HUES48 (cell line): ENCODE results near the gene MED16.
"Not testable (repeated sequence)": the region's sequence is repeated elsewhere in the genome, so short reads cannot be mapped to it uniquely, and the experiment has no call there.

Experiments
- H3K27ac ChIP-seq: one replicate; pipeline ENCODE4 v1.7.0; 2013; ENCODE audit warnings: low read depth, low read length, inconsistent platforms
- H3K27me3 ChIP-seq: 2 replicates; pipeline ENCODE4 v1.6.1; 2013; ENCODE audit warnings: mild to moderate bottlenecking, low read length; ENCODE audit not compliant: control insufficient read depth, insufficient read depth
- H3K36me3 ChIP-seq: 2 replicates; pipeline ENCODE4 v1.6.1; 2013; ENCODE audit warnings: low read length; ENCODE audit not compliant: control insufficient read depth, insufficient read depth
- H3K4me1 ChIP-seq: 2 replicates; pipeline ENCODE4 v1.6.1; 2013; ENCODE audit warnings: mild to moderate bottlenecking, low read length; ENCODE audit not compliant: control insufficient read depth, insufficient read depth
- H3K4me3 ChIP-seq: 2 replicates; pipeline ENCODE4 v1.5.1; 2013; ENCODE audit warnings: mild to moderate bottlenecking, low read depth, low read length
- H3K9ac ChIP-seq: 2 replicates; pipeline ENCODE4 v1.6.1; 2013; ENCODE audit warnings: mild to moderate bottlenecking, low read depth, low read length, moderate library complexity
- H3K9me3 ChIP-seq: 2 replicates; pipeline ENCODE4 v1.6.1; 2013; ENCODE audit warnings: low read length; ENCODE audit not compliant: control insufficient read depth, insufficient read depth

The MED16 gene

GRCh38 chr19:896434-896833 is 3.4 kb upstream of the MED16 start:
- no peaks in the 10 kb centered on the region for H3K27me3 ChIP-seq
- no peak overlapping the region for H3K27ac ChIP-seq

DNA sequence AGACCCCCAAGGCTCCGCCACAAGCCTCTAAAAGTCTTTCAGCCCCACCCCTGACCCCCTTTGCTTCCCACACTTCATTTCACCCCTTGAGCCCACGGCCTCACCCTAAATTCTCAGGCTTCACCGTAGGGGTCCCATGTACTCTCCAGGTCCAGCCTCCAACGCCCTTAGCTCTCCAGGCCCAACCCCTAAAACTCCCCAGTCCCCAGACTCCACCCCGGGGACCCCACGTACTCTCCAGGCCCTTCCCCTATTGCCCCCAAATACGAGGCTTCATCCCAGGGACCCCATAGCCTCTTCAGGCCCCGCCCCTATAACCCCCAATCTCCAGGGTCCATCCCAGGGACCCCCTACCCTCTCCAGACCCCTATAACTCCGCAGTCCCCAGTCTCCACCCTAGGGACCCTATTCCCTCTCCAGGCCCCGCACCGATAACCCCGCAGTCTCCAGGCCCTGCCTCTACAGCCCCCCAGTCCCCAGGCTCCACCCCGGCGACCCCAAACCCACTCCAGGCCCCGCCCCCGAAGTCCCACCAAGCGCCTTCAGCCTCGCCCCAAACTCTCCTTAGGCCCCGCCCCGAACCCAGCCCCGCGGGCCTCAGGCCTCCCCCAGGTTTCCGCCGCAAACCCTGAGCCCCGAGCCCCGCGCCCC is 619 bp downstream of the MED16 start:
- no peak overlapping the region for H3K9ac ChIP-seq
- H3K36me3 ChIP-seq, result peaks cover 29% of the 10 kb centered on the region
- no peaks in the 10 kb centered on the region for H3K9me3 ChIP-seq
- H3K4me1 ChIP-seq, result no peaks in the 10 kb centered on the region
- no peaks in the 10 kb centered on the region for H3K27me3 ChIP-seq
- H3K27ac ChIP-seq, result peak overlapping the region; percentile 93
- peak overlapping the region; percentile 93 for H3K4me3 ChIP-seq

More at GRCh38 chr19:896434-896833, 3.4 kb upstream of the MED16 start:
- Histone ChIP-seq H3K9ac (no peak overlapping the region), H3K9me3 (no peaks in the 10 kb centered on the region), H3K4me3 (no peak overlapping the region), H3K4me1 (no peaks in the 10 kb centered on the region), H3K36me3 (peaks cover 13% of the 10 kb centered on the region; the same call in 1 of the 2 replicates)

DNA sequence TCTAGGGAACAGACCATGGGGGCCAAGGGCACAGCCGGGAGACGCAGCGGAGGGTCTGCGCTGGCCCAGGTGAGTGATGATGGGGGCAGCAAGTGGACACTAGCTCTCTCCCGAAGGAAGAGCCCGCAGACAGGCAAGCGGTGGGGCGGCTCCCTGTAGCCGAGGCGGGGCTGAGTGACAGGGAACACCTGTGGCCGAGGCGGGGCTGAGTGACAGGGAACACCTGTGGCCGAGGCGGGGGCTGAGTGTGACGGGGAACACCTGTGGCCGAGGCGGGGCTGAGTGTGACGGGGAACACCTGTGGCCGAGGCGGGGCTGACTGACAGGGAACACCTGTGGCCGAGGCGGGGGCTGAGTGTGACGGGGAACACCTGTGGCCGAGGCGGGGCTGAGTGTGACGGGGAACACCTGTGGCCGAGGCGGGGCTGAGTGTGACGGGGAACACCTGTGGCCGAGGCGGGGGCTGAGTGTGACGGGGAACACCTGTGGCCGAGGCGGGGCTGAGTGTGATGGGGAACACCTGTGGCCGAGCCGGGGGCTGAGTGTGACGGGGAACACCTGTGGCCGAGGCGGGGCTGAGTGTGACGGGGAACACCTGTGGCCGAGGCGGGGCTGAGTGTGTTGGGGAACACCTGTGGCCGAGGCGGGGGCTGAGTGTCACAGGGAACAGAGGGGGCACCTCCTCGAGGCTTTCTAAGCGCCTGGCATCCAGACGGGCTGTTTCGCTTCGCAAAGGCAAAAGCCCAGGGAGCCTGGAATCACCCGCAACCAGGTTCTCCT is 1.4 kb downstream of the MED16 start:
- not testable (repeated sequence) for H3K9ac ChIP-seq, H3K27me3 ChIP-seq, H3K27ac ChIP-seq, H3K9me3 ChIP-seq, H3K4me1 ChIP-seq
- peaks cover 28% of the 10 kb centered on the region for H3K36me3 ChIP-seq
- peak overlapping the region; percentile 93; the same call in 1 of the 2 replicates for H3K4me3 ChIP-seq

DNA sequence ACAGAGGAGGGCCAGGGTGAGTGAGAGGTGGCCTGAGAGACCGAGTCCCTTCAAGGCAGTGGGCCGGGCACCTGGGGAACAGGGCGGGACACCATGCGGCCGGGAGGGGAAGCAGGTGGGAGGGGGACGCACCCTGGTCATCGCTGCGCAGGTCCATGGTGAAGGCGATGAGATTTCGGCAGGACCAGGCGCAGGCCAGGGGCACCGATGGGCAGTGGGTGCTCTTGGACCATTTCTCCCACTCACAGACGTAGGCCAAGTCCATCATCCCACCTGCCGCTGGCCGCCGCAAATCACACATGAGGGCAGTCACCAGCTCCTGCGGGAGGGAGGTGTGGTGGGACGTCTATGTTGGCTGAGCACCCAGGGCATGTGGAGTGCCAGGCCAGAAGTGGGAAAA is 2.2 kb downstream of the MED16 start:
- peaks cover 33% of the 10 kb centered on the region for H3K36me3 ChIP-seq
- no peaks in the 10 kb centered on the region for H3K27me3 ChIP-seq
- no peak overlapping the region for H3K27ac ChIP-seq
- no peaks in the 10 kb centered on the region for H3K4me1 ChIP-seq
- no peak overlapping the region for H3K4me3 ChIP-seq
- H3K9ac ChIP-seq, result no peak overlapping the region
- no peaks in the 10 kb centered on the region for H3K9me3 ChIP-seq

DNA sequence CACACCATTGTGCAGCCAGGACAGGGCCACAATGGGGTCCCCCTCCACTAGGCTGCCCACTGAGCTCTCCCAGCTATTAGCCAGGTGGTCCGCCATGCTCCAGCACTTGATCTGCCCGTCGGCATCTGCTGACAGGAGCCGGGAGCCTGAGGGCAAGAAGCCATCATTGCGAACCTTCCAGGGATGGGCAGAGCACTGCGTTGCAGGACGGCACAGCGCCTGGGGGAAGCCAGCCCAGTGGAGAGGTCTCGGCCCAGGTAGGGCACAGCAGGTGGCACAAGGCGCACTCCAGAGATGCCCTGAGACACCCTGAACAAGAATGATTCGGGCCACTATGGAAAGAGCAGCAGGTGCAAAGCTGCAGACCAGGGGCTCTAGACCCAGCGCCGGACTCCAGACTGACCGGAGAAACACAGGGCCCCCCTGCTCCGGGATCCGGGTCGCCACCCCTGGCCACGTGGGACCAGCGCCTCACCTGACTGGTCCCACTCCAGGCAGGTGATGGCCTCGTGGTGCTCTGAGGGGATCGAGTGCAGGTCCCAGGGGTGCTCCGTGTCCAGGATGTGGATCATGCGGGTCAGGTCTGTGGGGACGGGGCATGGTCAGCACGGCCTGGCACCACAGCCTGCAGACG is 3.2 kb downstream of the MED16 start:
- H3K36me3 ChIP-seq, result peaks cover 41% of the 10 kb centered on the region

GRCh38 chr19:888581-889385 is 4.2 kb downstream of the MED16 start:
- Histone ChIP-seq H3K4me3 (no peak overlapping the region), H3K36me3 (peaks cover 46% of the 10 kb centered on the region), H3K9ac (no peak overlapping the region), H3K27ac (no peak overlapping the region), H3K27me3 (no peaks in the 10 kb centered on the region), H3K4me1 (no peaks in the 10 kb centered on the region), H3K9me3 (no peaks in the 10 kb centered on the region)

More for the DNA sequence above, 3.2 kb downstream of the MED16 start:
- H3K27ac ChIP-seq, result no peak overlapping the region
- H3K27me3 ChIP-seq, result no peaks in the 10 kb centered on the region
- H3K4me1 ChIP-seq, result no peaks in the 10 kb centered on the region
- no peak overlapping the region for H3K9ac ChIP-seq
- no peaks in the 10 kb centered on the region for H3K9me3 ChIP-seq
- H3K4me3 ChIP-seq, result no peak overlapping the region

- Histone ChIP-seq H3K27me3 (no peaks in the 10 kb centered on the region), H3K27ac (no peak overlapping the region), H3K9me3 (no peaks in the 10 kb centered on the region), H3K4me3 (no peak overlapping the region), H3K4me1 (no peaks in the 10 kb centered on the region), H3K9ac (no peak overlapping the region), H3K36me3 (peaks cover 54% of the 10 kb centered on the region)
These were observed 5.4 kb downstream of the MED16 start for GRCh38 chr19:887599-887998.

- Histone ChIP-seq H3K36me3 (peaks cover 58% of the 10 kb centered on the region), H3K27ac (no peak overlapping the region), H3K27me3 (no peaks in the 10 kb centered on the region), H3K4me3 (no peak overlapping the region), H3K9me3 (no peaks in the 10 kb centered on the region), H3K4me1 (no peaks in the 10 kb centered on the region), H3K9ac (no peak overlapping the region)
These were observed 5.9 kb downstream of the MED16 start for GRCh38 chr19:887072-887471.

GRCh38 chr19:885536-886224 is 7.3 kb downstream of the MED16 start:
- Histone ChIP-seq H3K9ac (no peak overlapping the region), H3K4me3 (no peak overlapping the region), H3K27me3 (no peaks in the 10 kb centered on the region), H3K27ac (no peak overlapping the region), H3K36me3 (peaks cover 70% of the 10 kb centered on the region), H3K9me3 (no peaks in the 10 kb centered on the region), H3K4me1 (no peaks in the 10 kb centered on the region)

GRCh38 chr19:884420-885211 is 8.4 kb downstream of the MED16 start:
- H3K27me3 ChIP-seq, result no peaks in the 10 kb centered on the region
- no peak overlapping the region for H3K9ac ChIP-seq
- H3K27ac ChIP-seq, result no peak overlapping the region
- H3K36me3 ChIP-seq, result peaks cover 60% of the 10 kb centered on the region
- no peak overlapping the region for H3K4me3 ChIP-seq
- no peaks in the 10 kb centered on the region for H3K9me3 ChIP-seq
- no peaks in the 10 kb centered on the region for H3K4me1 ChIP-seq
